GM21390 (cell line): ENCODE measurements around the gene MAPK12.

ENCODE experiments used
- ATAC-seq: cut with Tn5 transposase; IDR thresholded peaks from one replicate; pipeline ENCODE4 v1.9.1; 2021; ENCODE audit not compliant: unreplicated experiment

Gene MAPK12

GRCh38 chr22:50261615-50262459, at the start of gene MAPK12:
TSS of gene MAPK12 (minus strand) at chr22:50261683. CDS start at chr22:50261509, 174 bp downstream.
- no peak for ATAC-seq

GRCh38 chr22:50310949-50311444, 49.5 kb upstream of the MAPK12 start:
- ATAC-seq, result no peak

- no peak for ATAC-seq
These were observed 48.7 kb upstream of the MAPK12 start for GRCh38 chr22:50310031-50310722.

- ATAC-seq, result no peak
These were observed 48.1 kb upstream of the MAPK12 start for GRCh38 chr22:50309601-50309991.

GRCh38 chr22:50308986-50309600, 47.6 kb upstream of the MAPK12 start:
- ATAC-seq, result no peak

GRCh38 chr22:50308597-50308935, 47.1 kb upstream of the MAPK12 start:
- no peak for ATAC-seq

- ATAC-seq, result no peak
These were observed 46.6 kb upstream of the MAPK12 start for GRCh38 chr22:50307890-50308596.

- no peak for ATAC-seq
These were observed 45.6 kb upstream of the MAPK12 start, which contains the start of gene PLXNB2 for GRCh38 chr22:50306753-50307749. TSS of gene PLXNB2 (minus strand) at chr22:50307646. CDS start at chr22:50290584, 17,062 bp downstream.

GRCh38 chr22:50305923-50306566, 44.6 kb upstream of the MAPK12 start:
- no peak for ATAC-seq

GRCh38 chr22:50305393-50305922, 44.0 kb upstream of the MAPK12 start:
- ATAC-seq, result no peak

- ATAC-seq, result no peak
These were observed 43.3 kb upstream of the MAPK12 start for GRCh38 chr22:50304528-50305392.

GRCh38 chr22:50303848-50304527, 42.5 kb upstream of the MAPK12 start:
- ATAC-seq, result no peak

- no peak for ATAC-seq
These were observed 42.0 kb upstream of the MAPK12 start for GRCh38 chr22:50303515-50303847.

- ATAC-seq, result no peak
These were observed 41.1 kb upstream of the MAPK12 start for GRCh38 chr22:50302564-50302963.

- no peak for ATAC-seq
These were observed 40.6 kb upstream of the MAPK12 start for GRCh38 chr22:50302041-50302541.

GRCh38 chr22:50301581-50301991, 40.1 kb upstream of the MAPK12 start:
- no peak for ATAC-seq

- no peak for ATAC-seq
These were observed 39.3 kb upstream of the MAPK12 start for GRCh38 chr22:50300620-50301257.
